SK-N-MC (cell line): ENCODE data around the gene PAEP.
"Not testable (repeated sequence)": the region's sequence is repeated elsewhere in the genome, so short reads cannot be mapped to it uniquely, and the experiment has no call there.

Experiments
- DNase-seq: peaks from one replicate; pipeline ENCODE4 v3.0.0-alpha.2; 2011; ENCODE audit warnings: low read depth, low spot score
- H3K27ac ChIP-seq: fragments of 200-600 bp; sonication (generic); 2 replicates; pipeline ENCODE4 v1.5.1; 2016; ENCODE audit warnings: mixed run types
- H3K36me3 ChIP-seq: fragments of 200-600 bp; sonication (generic); 2 replicates; pipeline ENCODE4 v1.6.1; 2017; ENCODE audit warnings: antibody characterized with exemption, low read length, mixed read lengths; ENCODE audit not compliant: insufficient read depth
- H3K4me3 ChIP-seq: fragments of 200-600 bp; sonication (generic); 2 replicates; pipeline ENCODE4 v1.5.1; 2016
- H3K9ac ChIP-seq: fragments of 200-600 bp; sonication (generic); 2 replicates; pipeline ENCODE4 v1.8.0; 2017; ENCODE audit warnings: mixed run types, mixed read lengths; ENCODE audit not compliant: insufficient read length
- H3K9me3 ChIP-seq: fragments of 200-600 bp; sonication (generic); 2 replicates; pipeline ENCODE4 v1.6.1; 2017; ENCODE audit warnings: low read depth, mild to moderate bottlenecking, antibody characterized with exemption, low read length, moderate library complexity, mixed read lengths
- EZH2 ChIP-seq: fragments of 200-600 bp; sonication (generic); IDR thresholded peaks from one replicate; pipeline ENCODE4 v1.6.1; 2017; ENCODE audit warnings: antibody characterized with exemption
- FOXP2 ChIP-seq: optimal IDR thresholded peaks from 2 replicates; pipeline ENCODE3; 2011; ENCODE audit warnings: mild to moderate bottlenecking, moderate library complexity; ENCODE audit not compliant: insufficient read depth; ENCODE audit errors: extremely low read length, control extremely low read depth
- POLR2AphosphoS5 ChIP-seq: IDR thresholded peaks from 2 replicates; pipeline ENCODE4 v1.6.1; 2012; ENCODE audit warnings: mild to moderate bottlenecking, low read depth, low read length, borderline replicate concordance

The PAEP gene

GRCh38 chr9:135547756-135548736, 13.5 kb upstream of the PAEP start:
- no peak overlapping the region for H3K4me3 ChIP-seq
- no peaks in the 10 kb centered on the region for H3K9me3 ChIP-seq
- DNase-seq = no peak
- no peak overlapping the region for H3K9ac ChIP-seq
- TF ChIP-seq EZH2 = no peak
- TF ChIP-seq FOXP2 = no peak
- TF ChIP-seq POLR2AphosphoS5 = no peak
- no peaks in the 10 kb centered on the region for H3K36me3 ChIP-seq
- H3K27ac ChIP-seq = no peak overlapping the region

GRCh38 chr9:135549478-135550343, 11.8 kb upstream of the PAEP start:
- not testable (repeated sequence) for H3K9me3 ChIP-seq, DNase-seq, H3K4me3 ChIP-seq, H3K27ac ChIP-seq, H3K9ac ChIP-seq, H3K36me3 ChIP-seq

- TF ChIP-seq POLR2AphosphoS5 (no peak), FOXP2 (no peak), EZH2 (no peak)
- no peak for DNase-seq
- Histone ChIP-seq H3K27ac (no peak overlapping the region), H3K9ac (no peak overlapping the region), H3K36me3 (no peaks in the 10 kb centered on the region), H3K9me3 (no peaks in the 10 kb centered on the region), H3K4me3 (no peak overlapping the region)
These were observed 11.1 kb upstream of the PAEP start for GRCh38 chr9:135550344-135550918.

- no peak overlapping the region for H3K27ac ChIP-seq
- no peaks in the 10 kb centered on the region for H3K36me3 ChIP-seq
- DNase-seq = no peak
- TF ChIP-seq EZH2 (no peak), FOXP2 (no peak), POLR2AphosphoS5 (no peak)
- no peak overlapping the region for H3K4me3 ChIP-seq
- no peaks in the 10 kb centered on the region for H3K9me3 ChIP-seq
- no peak overlapping the region for H3K9ac ChIP-seq
These were observed 10.5 kb upstream of the PAEP start for GRCh38 chr9:135551031-135551430.

- no peak for DNase-seq
- Histone ChIP-seq H3K9ac (no peak overlapping the region), H3K36me3 (no peaks in the 10 kb centered on the region), H3K4me3 (no peak overlapping the region), H3K9me3 (no peaks in the 10 kb centered on the region), H3K27ac (no peak overlapping the region)
- TF ChIP-seq POLR2AphosphoS5 (no peak), FOXP2 (no peak), EZH2 (no peak)
These were observed 10.1 kb upstream of the PAEP start for GRCh38 chr9:135551456-135551855.

GRCh38 chr9:135552021-135552697, 9.4 kb upstream of the PAEP start:
- Histone ChIP-seq H3K9ac (no peak overlapping the region), H3K4me3 (no peak overlapping the region), H3K27ac (no peak overlapping the region), H3K9me3 (no peaks in the 10 kb centered on the region), H3K36me3 (no peaks in the 10 kb centered on the region)
- DNase-seq = no peak
- TF ChIP-seq FOXP2 = no peak
- TF ChIP-seq EZH2 = no peak
- TF ChIP-seq POLR2AphosphoS5 = no peak

GRCh38 chr9:135552698-135553171, 8.8 kb upstream of the PAEP start:
- H3K27ac ChIP-seq = no peak overlapping the region
- H3K4me3 ChIP-seq = no peak overlapping the region
- H3K9ac ChIP-seq = no peak overlapping the region
- no peak for TF ChIP-seq FOXP2
- TF ChIP-seq EZH2 = no peak
- TF ChIP-seq POLR2AphosphoS5 = no peak
- H3K9me3 ChIP-seq = no peaks in the 10 kb centered on the region
- DNase-seq = no peak
- no peaks in the 10 kb centered on the region for H3K36me3 ChIP-seq
